ENCODE measurements around the gene MEST. TPM values are rescaled to one million over a fixed set of nuclear protein-coding genes. Genes with fewer than 3 reads are reported as not detected.
A peak's percentile ranks its signal among the peaks of the same experiment; 100 is the strongest.

Gene MEST
- total RNA-seq, 1 donor, result 63.0 TPM

DNA sequence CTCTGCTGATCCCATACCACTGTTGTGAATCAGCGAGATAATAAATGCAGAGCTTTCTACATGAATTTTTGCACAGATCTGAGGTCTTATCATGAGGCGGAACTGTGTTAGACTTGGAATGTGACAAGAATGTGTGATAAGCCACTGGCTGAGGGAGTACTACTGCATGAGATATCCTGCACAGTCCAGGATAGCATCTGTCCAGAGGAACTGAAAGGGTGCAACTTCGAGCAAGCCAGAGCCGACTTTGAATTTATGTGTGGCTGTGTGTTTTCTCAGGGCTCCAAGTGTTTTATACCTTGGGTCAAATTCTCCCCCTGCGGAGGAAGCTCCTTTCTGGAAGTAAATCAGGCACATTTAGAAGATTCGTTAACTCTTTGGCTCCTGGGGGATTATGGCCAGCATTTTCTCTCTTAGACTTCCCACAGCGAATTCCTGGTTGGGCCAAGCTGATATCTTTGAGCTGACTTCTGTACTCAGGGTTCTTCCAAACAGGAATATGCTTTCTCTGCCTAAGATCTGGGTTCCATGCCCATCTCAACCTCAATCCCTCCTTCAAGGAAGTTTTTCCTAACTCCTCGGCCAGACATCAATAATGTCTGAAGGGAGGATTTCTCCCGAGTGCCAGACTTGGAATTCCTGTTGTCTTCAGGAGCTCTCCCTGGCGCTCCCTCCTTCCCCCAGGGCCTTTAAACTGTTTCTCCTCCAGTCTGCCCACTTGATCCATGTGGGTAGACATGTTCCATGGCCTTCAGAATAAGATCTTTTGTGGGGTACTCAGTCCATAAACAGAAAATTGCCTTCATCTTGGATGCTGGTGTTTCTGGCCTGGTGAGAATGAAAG lies 2.5 kb upstream of the MEST start:
- TF ChIP-seq, protein P1, sequence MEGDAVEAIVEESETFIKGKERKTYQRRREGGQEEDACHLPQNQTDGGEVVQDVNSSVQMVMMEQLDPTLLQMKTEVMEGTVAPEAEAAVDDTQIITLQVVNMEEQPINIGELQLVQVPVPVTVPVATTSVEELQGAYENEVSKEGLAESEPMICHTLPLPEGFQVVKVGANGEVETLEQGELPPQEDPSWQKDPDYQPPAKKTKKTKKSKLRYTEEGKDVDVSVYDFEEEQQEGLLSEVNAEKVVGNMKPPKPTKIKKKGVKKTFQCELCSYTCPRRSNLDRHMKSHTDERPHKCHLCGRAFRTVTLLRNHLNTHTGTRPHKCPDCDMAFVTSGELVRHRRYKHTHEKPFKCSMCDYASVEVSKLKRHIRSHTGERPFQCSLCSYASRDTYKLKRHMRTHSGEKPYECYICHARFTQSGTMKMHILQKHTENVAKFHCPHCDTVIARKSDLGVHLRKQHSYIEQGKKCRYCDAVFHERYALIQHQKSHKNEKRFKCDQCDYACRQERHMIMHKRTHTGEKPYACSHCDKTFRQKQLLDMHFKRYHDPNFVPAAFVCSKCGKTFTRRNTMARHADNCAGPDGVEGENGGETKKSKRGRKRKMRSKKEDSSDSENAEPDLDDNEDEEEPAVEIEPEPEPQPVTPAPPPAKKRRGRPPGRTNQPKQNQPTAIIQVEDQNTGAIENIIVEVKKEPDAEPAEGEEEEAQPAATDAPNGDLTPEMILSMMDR (IDR thresholded peaks at IDR 0.05; ENCODE audit: insufficient read depth, low read length), result no peak
- no peak overlapping the region for H3K4me3 ChIP-seq (ENCODE audit: low read depth, low read length)
- peak; percentile 89 for DNase-seq (ENCODE audit: low read depth)

DNA sequence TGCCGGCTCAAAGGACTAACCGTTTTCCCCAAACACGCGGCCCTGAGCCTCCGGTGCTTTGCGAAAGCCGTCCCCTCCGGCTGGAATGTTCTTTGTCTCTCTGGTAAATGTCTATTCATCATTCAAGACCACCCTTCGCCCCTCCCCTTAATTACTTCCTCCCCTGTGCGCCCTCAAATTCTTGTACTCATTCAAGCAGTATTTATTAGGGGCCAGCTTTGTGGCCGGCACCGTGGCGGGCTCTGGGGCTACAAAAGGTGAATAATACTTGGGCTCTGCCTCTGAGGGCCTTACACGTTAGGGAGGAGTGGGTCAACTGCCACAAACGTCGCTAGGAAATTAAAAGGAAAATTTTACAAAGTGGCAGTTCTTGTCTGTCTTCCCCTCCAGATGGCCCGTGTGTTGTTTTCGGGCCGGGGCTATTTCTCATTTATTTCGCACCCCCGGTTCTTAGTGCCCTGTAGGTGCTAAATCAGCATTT lies 1.5 kb upstream of the MEST start:
- H3K4me3 ChIP-seq (ENCODE audit: low read depth, low read length), result no peak overlapping the region
- DNase-seq (ENCODE audit: low read depth), result no peak
- TF ChIP-seq, protein P1 (IDR thresholded peaks at IDR 0.05; ENCODE audit: insufficient read depth, low read length), result no peak

DNA sequence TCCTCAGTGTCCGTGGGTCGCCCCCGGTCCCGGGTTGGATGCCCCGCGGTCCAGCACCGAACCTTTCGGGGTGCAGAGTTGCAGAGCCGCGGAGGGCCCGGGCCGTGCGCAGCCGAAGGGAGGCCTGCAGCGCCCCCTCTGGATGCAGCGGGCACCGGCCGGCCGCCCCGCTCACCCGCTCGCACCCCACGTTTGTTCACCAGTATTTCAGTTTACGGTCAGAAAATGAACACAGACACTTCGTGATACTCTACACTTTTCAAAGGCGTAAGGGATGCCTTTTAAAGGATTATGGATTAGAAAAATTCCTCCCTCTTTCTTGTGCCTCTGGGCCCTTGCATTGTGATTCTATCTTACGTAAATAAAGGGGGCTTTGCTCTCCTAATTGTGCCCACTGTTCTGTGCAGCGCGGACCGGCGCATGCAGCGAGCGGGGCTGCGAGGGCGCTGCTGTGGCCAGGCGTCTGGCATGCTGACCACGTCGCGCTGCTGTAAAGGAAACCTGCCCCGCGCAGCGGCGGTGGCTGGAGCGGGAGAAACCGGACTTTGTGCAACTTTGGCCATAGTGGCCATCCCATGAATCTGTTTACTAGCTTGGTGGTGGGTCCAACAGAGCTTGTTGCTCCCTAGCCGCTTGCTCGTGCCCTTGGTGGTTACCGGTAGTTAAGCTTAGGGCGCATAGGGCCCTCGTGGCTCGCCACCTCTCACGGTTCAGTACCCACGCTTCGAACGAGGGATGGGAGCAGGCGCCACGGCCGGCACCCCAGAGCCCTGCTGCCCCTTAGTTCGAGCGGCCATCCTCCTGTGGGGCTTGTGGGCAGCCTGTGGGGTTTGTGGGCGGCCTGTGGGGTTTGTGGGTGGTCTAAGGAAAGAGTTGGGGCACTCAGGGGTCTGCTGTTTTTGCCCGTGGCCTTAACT lies 739 bp upstream of the MEST start:
- peak overlapping the region; percentile 69 for H3K4me3 ChIP-seq (ENCODE audit: low read depth, low read length)
- TF ChIP-seq, protein P1 (IDR thresholded peaks at IDR 0.05; ENCODE audit: insufficient read depth, low read length), result peak; percentile 36
- DNase-seq (ENCODE audit: low read depth), result peak; percentile 16

DNA sequence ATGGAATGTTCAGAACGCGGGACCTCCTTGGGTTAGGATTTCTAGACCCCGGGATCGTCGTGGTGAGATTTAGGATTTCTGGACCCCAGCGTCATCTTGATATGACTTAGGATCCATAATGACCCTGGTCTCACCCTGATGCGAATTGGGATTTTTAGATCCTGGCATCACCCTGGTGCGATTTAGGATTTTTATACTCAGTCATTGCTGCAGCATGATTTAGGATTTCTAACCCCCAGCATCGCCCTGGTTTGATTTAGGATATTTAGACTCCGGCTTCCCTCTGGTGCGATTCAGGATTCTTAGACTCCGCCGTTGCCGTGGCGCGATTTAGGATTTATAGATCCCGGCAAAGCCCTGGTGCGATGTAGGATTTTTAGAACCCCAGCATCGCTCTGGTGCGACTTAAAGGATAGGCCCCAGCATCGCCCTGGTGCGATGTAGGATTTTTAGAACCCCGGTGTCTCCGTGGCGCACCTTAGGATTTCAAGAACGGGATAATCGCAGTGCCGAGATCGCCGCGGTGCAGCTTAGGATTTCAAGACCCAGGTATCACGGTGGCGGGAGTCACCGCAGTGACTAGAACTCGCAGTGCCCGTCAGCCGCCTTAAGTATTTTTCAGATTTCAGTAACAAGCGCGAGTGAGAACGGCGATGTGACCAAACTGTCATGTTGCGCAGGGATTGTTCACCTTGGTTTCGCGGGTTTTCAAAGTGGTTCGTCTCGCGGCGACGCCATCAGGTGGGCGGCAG lies 814 bp downstream of the MEST start:
- H3K4me3 ChIP-seq (ENCODE audit: low read depth, low read length), result peak overlapping the region; percentile 69
- peak; percentile 17 for DNase-seq (ENCODE audit: low read depth)
- TF ChIP-seq, protein P1 (IDR thresholded peaks at IDR 0.05; ENCODE audit: insufficient read depth, low read length), result no peak

DNA sequence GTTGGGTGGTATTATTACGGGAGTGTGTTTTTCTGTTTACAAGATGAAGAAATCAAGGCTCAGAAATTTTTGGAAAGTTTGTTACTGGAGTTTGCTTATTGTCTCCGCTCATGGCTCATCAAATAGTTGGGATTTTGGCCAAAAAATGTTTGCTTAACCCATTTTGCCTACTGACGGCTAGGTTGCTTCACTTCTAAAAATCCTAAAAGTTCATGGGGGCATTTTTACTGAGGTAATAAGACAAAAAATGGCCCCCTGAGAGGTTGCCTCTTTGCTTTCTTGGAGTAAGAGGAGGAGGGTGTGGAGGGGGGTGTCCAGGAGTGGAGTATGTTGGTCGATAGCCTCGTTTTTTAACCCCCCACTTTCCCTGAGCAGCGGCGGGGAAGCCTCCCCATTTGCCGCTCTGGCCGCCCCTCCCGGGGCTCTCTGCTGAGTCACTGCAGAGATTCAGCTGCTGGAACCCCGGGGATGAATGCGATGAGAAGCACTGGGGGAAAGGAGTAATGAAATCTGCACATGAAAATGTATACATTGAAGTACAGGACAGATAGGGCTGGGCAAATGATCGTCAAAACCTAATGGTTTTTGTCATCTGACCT lies 1.5 kb downstream of the MEST start:
- peak; percentile 20 for DNase-seq (ENCODE audit: low read depth)
- peak overlapping the region; percentile 69 for H3K4me3 ChIP-seq (ENCODE audit: low read depth, low read length)
- TF ChIP-seq, protein P1 (IDR thresholded peaks at IDR 0.05; ENCODE audit: insufficient read depth, low read length), result no peak

DNA sequence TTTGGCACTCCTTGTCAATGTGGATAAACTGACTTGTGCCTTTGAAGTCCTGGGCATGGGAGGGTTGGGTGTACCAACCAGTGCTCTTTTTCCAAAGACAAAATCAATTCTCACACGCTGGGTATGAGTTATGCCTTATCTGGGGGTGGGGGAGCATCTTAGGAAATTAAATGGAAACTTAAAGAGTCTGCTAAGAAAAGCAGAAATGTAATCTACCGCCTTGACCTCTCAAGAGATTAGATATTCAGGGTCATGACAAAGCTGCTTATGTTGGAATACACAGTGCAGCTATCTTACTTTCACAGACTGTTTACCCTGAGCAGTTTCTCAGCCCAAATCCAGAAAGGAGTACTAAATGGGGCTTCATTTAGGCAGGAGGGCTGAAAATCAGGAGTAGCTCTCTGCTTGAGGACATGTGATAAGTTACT lies 2.6 kb downstream of the MEST start:
- peak; percentile 33 for DNase-seq (ENCODE audit: low read depth)
- TF ChIP-seq, protein P1 (IDR thresholded peaks at IDR 0.05; ENCODE audit: insufficient read depth, low read length), result no peak
- H3K4me3 ChIP-seq (ENCODE audit: low read depth, low read length), result peak overlapping the region; percentile 69
